Measurements from ENCODE around the gene ALOXE3.

ALOXE3 gene

GRCh38 chr17:8046306-8046928 is 71.9 kb downstream of the ALOXE3 start:
- no peak for DNase-seq
